Transverse colon (tissue), 3 donors: ENCODE results near the gene SNED1.

ENCODE experiments used
- CTCF ChIP-seq, 5 experiments: fragments of 200-600 bp in 3 of 5; fragments of 450-650 bp in 2 of 5; sonication (generic) in 3 of 5; IDR thresholded peaks; 1 replicate in 2 of 5; 2 replicates in 3 of 5; pipeline ENCODE4 v1.5.1; 2016 to 2017; ENCODE audit warnings: antibody characterized with exemption in 5 of 5, inconsistent platforms in 3 of 5, mild to moderate bottlenecking in 2 of 5, moderate library complexity in 1 of 5
- EP300 ChIP-seq: sonication (generic); formaldehyde crosslinking; IDR thresholded peaks from one replicate; pipeline ENCODE4 v1.6.1; 2017; ENCODE audit warnings: antibody characterized with exemption, low read depth
- POLR2A ChIP-seq: fragments of 450-650 bp; IDR thresholded peaks from one replicate; pipeline ENCODE4 v1.6.1; 2016; ENCODE audit warnings: antibody characterized with exemption, mild to moderate bottlenecking, moderate library complexity

- TF ChIP-seq CTCF (IDR thresholded peaks at IDR 0.05) (no peak), POLR2A (no peak), EP300 (no peak)
Measured at GRCh38 chr2:240956171-240956934, 42.1 kb upstream of the SNED1 start.
